Measurements from ENCODE around the gene ZMIZ1.

Gene ZMIZ1

DNA sequence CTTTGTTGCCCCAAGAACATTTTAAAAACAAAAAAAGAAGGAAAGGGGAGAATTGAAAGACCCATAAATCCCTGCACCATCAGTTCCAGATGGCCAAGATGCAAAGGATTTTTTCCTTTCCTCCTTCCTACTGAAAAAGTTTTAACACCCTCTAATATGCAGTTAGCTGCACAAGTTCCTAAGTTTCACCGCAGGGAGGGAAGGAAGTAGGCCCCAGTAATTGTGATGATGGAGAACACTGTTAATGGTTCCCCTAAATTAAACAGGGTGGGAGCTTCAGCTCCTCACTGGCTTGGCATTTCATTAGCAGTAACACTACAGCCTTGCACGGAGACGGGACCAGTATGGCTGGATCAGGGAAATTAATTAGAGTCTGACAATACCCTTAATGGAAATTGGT lies 214.8 kb downstream of the ZMIZ1 start:
- in situ Hi-C loops (cut with HindIII; ENCODE audit: low pct_ligation_motif_present, low sequenced_read_pairs) = no loop called here
- Histone ChIP-seq H3K4me3 (ENCODE audit: low read depth, low read length) (no peak overlapping the region), H3K27ac (no peak overlapping the region), H3K27me3 (replicated peaks) (no peaks in the 10 kb centered on the region), H3K36me3 (replicated peaks) (peaks cover 21% of the 10 kb centered on the region)
- no peak for DNase-seq
- TF ChIP-seq, protein P1, sequence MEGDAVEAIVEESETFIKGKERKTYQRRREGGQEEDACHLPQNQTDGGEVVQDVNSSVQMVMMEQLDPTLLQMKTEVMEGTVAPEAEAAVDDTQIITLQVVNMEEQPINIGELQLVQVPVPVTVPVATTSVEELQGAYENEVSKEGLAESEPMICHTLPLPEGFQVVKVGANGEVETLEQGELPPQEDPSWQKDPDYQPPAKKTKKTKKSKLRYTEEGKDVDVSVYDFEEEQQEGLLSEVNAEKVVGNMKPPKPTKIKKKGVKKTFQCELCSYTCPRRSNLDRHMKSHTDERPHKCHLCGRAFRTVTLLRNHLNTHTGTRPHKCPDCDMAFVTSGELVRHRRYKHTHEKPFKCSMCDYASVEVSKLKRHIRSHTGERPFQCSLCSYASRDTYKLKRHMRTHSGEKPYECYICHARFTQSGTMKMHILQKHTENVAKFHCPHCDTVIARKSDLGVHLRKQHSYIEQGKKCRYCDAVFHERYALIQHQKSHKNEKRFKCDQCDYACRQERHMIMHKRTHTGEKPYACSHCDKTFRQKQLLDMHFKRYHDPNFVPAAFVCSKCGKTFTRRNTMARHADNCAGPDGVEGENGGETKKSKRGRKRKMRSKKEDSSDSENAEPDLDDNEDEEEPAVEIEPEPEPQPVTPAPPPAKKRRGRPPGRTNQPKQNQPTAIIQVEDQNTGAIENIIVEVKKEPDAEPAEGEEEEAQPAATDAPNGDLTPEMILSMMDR (IDR thresholded peaks at IDR 0.05; ENCODE audit: low read depth, low read length, missing control alignments) = no peak

- peaks cover 21% of the 10 kb centered on the region for H3K36me3 ChIP-seq (replicated peaks)
- in situ Hi-C loops (cut with HindIII; ENCODE audit: low pct_ligation_motif_present, low sequenced_read_pairs) = no loop called here
- H3K27me3 ChIP-seq (replicated peaks) = no peaks in the 10 kb centered on the region
- no peak overlapping the region for H3K4me3 ChIP-seq (ENCODE audit: low read depth, low read length)
- no peak overlapping the region for H3K27ac ChIP-seq
- DNase-seq = no peak
- TF ChIP-seq, protein P1 (IDR thresholded peaks at IDR 0.05; ENCODE audit: low read depth, low read length, missing control alignments) = no peak
Measured at GRCh38 chr10:79284158-79284871, 215.5 kb downstream of the ZMIZ1 start.

GRCh38 chr10:79285315-79286197 lies 216.8 kb downstream of the ZMIZ1 start:
- TF ChIP-seq, protein P1 (IDR thresholded peaks at IDR 0.05; ENCODE audit: low read depth, low read length, missing control alignments) = no peak
- H3K27me3 ChIP-seq (replicated peaks) = no peaks in the 10 kb centered on the region
- in situ Hi-C loops (cut with HindIII; ENCODE audit: low pct_ligation_motif_present, low sequenced_read_pairs) = no loop called here
- H3K36me3 ChIP-seq (replicated peaks) = peaks cover 18% of the 10 kb centered on the region
- H3K27ac ChIP-seq = peak overlapping the region; percentile 58
- DNase-seq = no peak
- no peak overlapping the region for H3K4me3 ChIP-seq (ENCODE audit: low read depth, low read length)

DNA sequence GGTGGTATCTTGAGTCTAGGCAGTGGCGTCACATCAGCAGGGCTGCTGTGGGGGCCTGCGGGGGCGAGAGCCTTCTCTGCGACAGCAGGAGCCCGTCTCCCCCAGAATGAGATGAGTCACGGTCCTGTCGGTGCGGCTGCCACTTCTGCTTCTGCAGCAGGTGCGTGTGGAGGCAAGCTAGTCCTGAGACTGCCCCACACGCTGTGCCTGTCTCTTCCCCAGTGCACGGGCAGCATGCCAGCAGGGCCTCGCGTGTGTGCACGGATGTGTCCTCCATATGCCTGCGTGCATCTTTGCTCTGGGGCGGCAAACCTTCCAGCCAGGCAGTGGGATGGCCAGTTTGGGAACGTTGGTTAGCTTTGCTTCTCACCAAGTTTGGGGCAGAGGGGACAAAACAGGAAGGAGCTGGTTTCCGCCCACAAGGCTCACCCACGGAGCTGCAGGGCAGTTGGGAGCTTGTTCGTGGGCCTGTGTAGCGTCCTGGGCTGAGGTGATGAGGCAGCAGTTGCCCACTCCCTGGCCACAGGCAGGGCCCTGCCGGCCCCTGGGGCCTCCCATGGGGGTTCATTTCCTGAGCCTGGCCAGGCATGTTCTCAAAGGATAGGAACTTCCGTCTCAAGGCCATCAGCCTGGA lies 217.7 kb downstream of the ZMIZ1 start:
- Histone ChIP-seq H3K27me3 (replicated peaks) (no peaks in the 10 kb centered on the region), H3K4me3 (ENCODE audit: low read depth, low read length) (no peak overlapping the region), H3K27ac (peak overlapping the region; percentile 58), H3K36me3 (replicated peaks) (peaks cover 24% of the 10 kb centered on the region)
- peak; percentile 63 for DNase-seq
- TF ChIP-seq, protein P1 (IDR thresholded peaks at IDR 0.05; ENCODE audit: low read depth, low read length, missing control alignments) = no peak
- in situ Hi-C loops (cut with HindIII; ENCODE audit: low pct_ligation_motif_present, low sequenced_read_pairs) = no loop called here

DNA sequence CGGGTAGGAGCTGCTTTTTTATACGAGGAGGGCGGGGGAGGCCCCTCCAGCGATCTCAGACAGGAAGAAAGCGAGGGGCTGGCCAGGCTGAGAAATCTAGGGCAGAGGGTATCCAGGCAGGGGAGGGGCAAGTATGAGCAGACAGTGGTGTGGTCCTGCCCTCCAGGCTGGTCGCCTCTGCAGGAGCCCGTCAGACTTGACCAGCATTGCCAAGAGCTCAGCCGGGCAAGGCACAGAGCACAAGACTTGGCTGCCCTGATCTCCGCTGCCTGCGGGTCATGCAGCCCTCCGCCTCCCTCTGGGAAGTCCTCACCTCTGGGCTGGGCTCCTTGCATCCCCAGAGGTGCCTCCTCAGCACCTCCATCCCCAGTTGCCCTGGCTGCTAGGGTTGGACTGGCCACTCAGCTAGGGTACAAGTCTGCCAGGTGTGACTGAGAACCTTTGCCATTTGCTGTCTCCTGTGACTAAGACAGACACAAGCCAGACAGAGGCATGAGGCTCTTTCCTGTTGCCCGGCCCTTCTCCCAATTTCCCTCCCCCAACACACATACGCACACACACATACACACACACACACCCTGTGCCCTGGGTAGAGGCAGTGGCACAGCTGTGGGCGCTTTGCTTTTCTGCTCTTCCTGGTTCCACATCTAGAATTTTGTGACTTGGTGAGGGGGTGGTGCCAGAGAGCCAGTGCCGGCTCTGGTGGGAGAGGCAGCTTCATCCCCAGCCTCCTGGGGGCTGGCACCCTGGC lies 219.4 kb downstream of the ZMIZ1 start:
- H3K27ac ChIP-seq = no peak overlapping the region
- no peak overlapping the region for H3K4me3 ChIP-seq (ENCODE audit: low read depth, low read length)
- H3K27me3 ChIP-seq (replicated peaks) = no peaks in the 10 kb centered on the region
- peaks cover 30% of the 10 kb centered on the region for H3K36me3 ChIP-seq (replicated peaks)
- no peak for DNase-seq
- in situ Hi-C loops (cut with HindIII; ENCODE audit: low pct_ligation_motif_present, low sequenced_read_pairs) = no loop called here
- TF ChIP-seq, protein P1 (IDR thresholded peaks at IDR 0.05; ENCODE audit: low read depth, low read length, missing control alignments) = no peak

Data from brain microvascular endothelial cell (primary cell).